ENCODE results near the gene CDC42BPB. TPM values are rescaled to one million over a fixed set of nuclear protein-coding genes. Genes with fewer than 3 reads are reported as not detected.

The CDC42BPB gene
- total RNA-seq, 2 experiments from 2014 or later = 0.13 to 0.16 TPM

GRCh38 chr14:103001651-103002396, 55.5 kb downstream of the CDC42BPB start:
- POLR2A ChIA-PET = interaction anchor here (0.6 kb wide), 1 partner anchor 965 kb away, joined by 3 read pairs; no protein-coding TSS in a partner anchor
- no peaks in the 10 kb centered on the region for H3K27me3 Mint-ChIP-seq (ENCODE audit: low read depth)
- no peak overlapping the region for H3K27ac Mint-ChIP-seq
- DNase-seq = no peak
- ATAC-seq = no peak
- no peak overlapping the region for H3K4me3 Mint-ChIP-seq
- H3K4me1 Mint-ChIP-seq (ENCODE audit: low read depth) = no peaks in the 10 kb centered on the region
- H3K36me3 Mint-ChIP-seq (ENCODE audit: low read depth) = no peaks in the 10 kb centered on the region
- no peaks in the 10 kb centered on the region for H3K9me3 Mint-ChIP-seq (ENCODE audit: insufficient read depth)
- CTCF ChIA-PET = no interaction called here

GRCh38 chr14:103001226-103001625, 56.1 kb downstream of the CDC42BPB start:
- ChIA-PET POLR2A (interaction anchor here (0.6 kb wide), 1 partner anchor 966 kb away, joined by 3 read pairs; no protein-coding TSS in a partner anchor), CTCF (no interaction called here)
- H3K36me3 Mint-ChIP-seq (ENCODE audit: low read depth) = no peaks in the 10 kb centered on the region
- H3K9me3 Mint-ChIP-seq (ENCODE audit: insufficient read depth) = no peaks in the 10 kb centered on the region
- H3K27me3 Mint-ChIP-seq (ENCODE audit: low read depth) = no peaks in the 10 kb centered on the region
- no peak for DNase-seq
- no peak for ATAC-seq
- H3K4me3 Mint-ChIP-seq = no peak overlapping the region
- H3K27ac Mint-ChIP-seq = no peak overlapping the region
- H3K4me1 Mint-ChIP-seq (ENCODE audit: low read depth) = no peaks in the 10 kb centered on the region

DNA sequence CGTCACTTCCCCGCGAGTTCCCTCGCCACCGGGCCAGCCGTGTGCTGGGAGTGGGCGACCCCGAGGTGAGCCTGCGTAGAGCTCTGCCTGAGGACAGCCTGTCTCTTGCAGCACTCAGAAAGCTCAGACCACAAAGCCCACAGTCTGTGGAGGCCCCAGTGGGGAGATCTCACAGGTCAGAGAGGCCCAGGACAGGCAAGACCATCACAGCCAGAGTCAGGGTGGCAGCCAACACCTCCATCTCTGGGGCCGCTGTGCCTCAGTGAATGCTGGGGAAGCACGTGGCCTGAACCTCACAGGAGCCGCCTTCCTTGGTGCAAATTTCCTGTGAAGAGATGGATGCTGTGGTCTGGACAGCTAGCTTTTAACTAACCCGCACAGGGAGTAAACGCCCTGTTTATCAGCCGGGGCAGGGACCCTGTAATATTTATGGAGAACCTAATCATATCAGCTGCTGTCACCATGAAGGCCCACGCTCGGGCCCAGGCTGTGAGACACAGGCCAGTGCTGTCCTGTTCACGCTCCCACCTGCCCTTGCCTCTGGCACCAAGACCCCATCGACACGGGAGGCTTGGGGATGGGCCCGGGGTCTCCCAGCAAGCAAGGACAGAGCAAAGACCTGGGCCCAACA, 56.9 kb downstream of the CDC42BPB start:
- ATAC-seq (no peak), DNase-seq (no peak)
- Mint-ChIP-seq H3K9me3 (ENCODE audit: insufficient read depth) (no peaks in the 10 kb centered on the region), H3K36me3 (ENCODE audit: low read depth) (no peaks in the 10 kb centered on the region), H3K4me3 (no peak overlapping the region), H3K27me3 (ENCODE audit: low read depth) (no peaks in the 10 kb centered on the region), H3K27ac (no peak overlapping the region), H3K4me1 (ENCODE audit: low read depth) (no peaks in the 10 kb centered on the region)
- CTCF ChIA-PET = interaction anchor here (0.9 kb wide), 1 partner anchor 306 kb away, joined by 3 read pairs; no protein-coding TSS in a partner anchor
- POLR2A ChIA-PET = no interaction called here

DNA sequence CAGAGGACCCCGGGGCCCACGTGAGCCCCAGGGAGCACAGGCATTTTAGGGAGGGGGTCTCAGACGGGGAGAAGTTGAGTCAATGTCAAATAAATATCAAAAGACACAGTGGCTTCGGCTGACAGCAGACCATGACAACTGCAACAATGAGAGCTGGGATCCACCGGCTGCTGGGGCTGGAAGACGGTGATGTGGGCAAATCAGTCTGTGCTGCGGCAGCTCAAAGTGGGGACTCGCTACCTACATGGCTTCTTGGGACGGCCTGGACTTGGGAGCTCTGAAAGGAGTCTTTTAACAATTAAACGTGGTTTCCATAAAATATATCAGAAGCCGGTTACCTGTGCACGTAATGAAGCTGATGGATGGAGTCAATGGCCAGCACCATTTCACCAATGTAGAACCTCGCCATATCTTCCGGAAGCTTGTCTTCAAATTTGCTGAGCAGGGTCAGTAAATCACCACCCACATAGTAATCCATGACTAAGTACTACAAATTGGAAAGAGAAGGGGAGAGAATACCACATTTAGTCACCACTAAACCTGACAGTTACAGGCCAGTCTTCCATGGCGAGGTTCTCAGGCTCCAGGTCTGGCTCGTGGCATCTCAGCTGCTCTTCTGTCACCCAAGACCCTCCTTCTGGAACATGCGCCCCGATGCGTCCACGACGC, 58.0 kb downstream of the CDC42BPB start:
- ATAC-seq (no peak), DNase-seq (no peak)
- Mint-ChIP-seq H3K4me3 (no peak overlapping the region), H3K27ac (no peak overlapping the region), H3K4me1 (ENCODE audit: low read depth) (no peaks in the 10 kb centered on the region), H3K9me3 (ENCODE audit: insufficient read depth) (no peaks in the 10 kb centered on the region), H3K36me3 (ENCODE audit: low read depth) (no peaks in the 10 kb centered on the region), H3K27me3 (ENCODE audit: low read depth) (no peaks in the 10 kb centered on the region)
- ChIA-PET CTCF (no interaction called here), POLR2A (no interaction called here)

GRCh38 chr14:102998393-102998792, 59.0 kb downstream of the CDC42BPB start:
- ChIA-PET CTCF (no interaction called here), POLR2A (no interaction called here)
- no peak overlapping the region for H3K4me3 Mint-ChIP-seq
- H3K36me3 Mint-ChIP-seq (ENCODE audit: low read depth) = no peaks in the 10 kb centered on the region
- H3K4me1 Mint-ChIP-seq (ENCODE audit: low read depth) = no peaks in the 10 kb centered on the region
- H3K27ac Mint-ChIP-seq = no peak overlapping the region
- ATAC-seq = no peak
- no peak for DNase-seq
- H3K27me3 Mint-ChIP-seq (ENCODE audit: low read depth) = no peaks in the 10 kb centered on the region
- H3K9me3 Mint-ChIP-seq (ENCODE audit: insufficient read depth) = no peaks in the 10 kb centered on the region

- H3K27me3 Mint-ChIP-seq (ENCODE audit: low read depth) = no peaks in the 10 kb centered on the region
- ATAC-seq = no peak
Observed at GRCh38 chr14:102996941-102997340, 60.4 kb downstream of the CDC42BPB start.

GRCh38 chr14:102994689-102995088, 62.7 kb downstream of the CDC42BPB start:
- POLR2A ChIA-PET = interaction anchor here (0.6 kb wide), 1 partner anchor 930 kb away, joined by 5 read pairs; no protein-coding TSS in a partner anchor
- no peak for ATAC-seq
- H3K27ac Mint-ChIP-seq = no peak overlapping the region
- CTCF ChIA-PET = no interaction called here
- H3K27me3 Mint-ChIP-seq (ENCODE audit: low read depth) = peaks cover 8% of the 10 kb centered on the region
- no peaks in the 10 kb centered on the region for H3K9me3 Mint-ChIP-seq (ENCODE audit: insufficient read depth)
- no peaks in the 10 kb centered on the region for H3K4me1 Mint-ChIP-seq (ENCODE audit: low read depth)
- no peaks in the 10 kb centered on the region for H3K36me3 Mint-ChIP-seq (ENCODE audit: low read depth)
- no peak overlapping the region for H3K4me3 Mint-ChIP-seq
- no peak for DNase-seq

More at GRCh38 chr14:102996941-102997340, 60.4 kb downstream of the CDC42BPB start:
- POLR2A ChIA-PET = no interaction called here
- H3K9me3 Mint-ChIP-seq (ENCODE audit: insufficient read depth) = no peaks in the 10 kb centered on the region
- no peak for DNase-seq
- H3K4me3 Mint-ChIP-seq = no peak overlapping the region
- H3K27ac Mint-ChIP-seq = no peak overlapping the region
- no peaks in the 10 kb centered on the region for H3K36me3 Mint-ChIP-seq (ENCODE audit: low read depth)
- CTCF ChIA-PET = no interaction called here
- H3K4me1 Mint-ChIP-seq (ENCODE audit: low read depth) = no peaks in the 10 kb centered on the region

- Mint-ChIP-seq H3K4me3 (no peak overlapping the region), H3K27me3 (ENCODE audit: low read depth) (peaks cover 8% of the 10 kb centered on the region), H3K9me3 (ENCODE audit: insufficient read depth) (peaks cover 4% of the 10 kb centered on the region), H3K27ac (no peak overlapping the region), H3K36me3 (ENCODE audit: low read depth) (no peaks in the 10 kb centered on the region), H3K4me1 (ENCODE audit: low read depth) (no peaks in the 10 kb centered on the region)
- POLR2A ChIA-PET = no interaction called here
- ATAC-seq (no peak), DNase-seq (no peak)
- CTCF ChIA-PET = no interaction called here
Observed at GRCh38 chr14:102993523-102993922, 63.8 kb downstream of the CDC42BPB start.

DNA sequence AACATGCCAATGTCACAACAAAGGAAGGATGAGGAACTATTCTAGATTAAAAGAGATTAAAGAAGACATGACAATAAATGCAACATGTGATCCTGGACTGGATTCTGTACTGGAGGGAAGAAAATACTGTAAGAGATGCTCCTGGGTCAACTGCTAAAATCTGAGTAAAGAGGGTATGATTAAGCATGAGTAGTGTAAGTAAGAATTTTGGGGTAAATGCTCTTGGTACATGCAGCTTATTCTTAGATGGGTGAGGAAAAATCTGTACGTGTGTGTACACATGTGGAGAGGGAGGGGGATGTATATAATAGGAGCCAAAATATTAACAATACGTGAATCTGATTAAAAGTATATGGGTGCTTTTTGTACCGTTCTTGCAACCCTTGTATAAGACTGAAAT, 66.0 kb downstream of the CDC42BPB start:
- H3K4me3 Mint-ChIP-seq = no peak overlapping the region
- peaks cover 17% of the 10 kb centered on the region for H3K9me3 Mint-ChIP-seq (ENCODE audit: insufficient read depth)
- ChIA-PET CTCF (no interaction called here), POLR2A (interaction anchor here (0.6 kb wide), 1 partner anchor 38 kb away, joined by 4 read pairs; no protein-coding TSS in a partner anchor)
- peaks cover 5% of the 10 kb centered on the region for H3K36me3 Mint-ChIP-seq (ENCODE audit: low read depth)
- peaks cover 11% of the 10 kb centered on the region for H3K27me3 Mint-ChIP-seq (ENCODE audit: low read depth)
- ATAC-seq = no peak
- H3K4me1 Mint-ChIP-seq (ENCODE audit: low read depth) = no peaks in the 10 kb centered on the region
- DNase-seq = no peak
- H3K27ac Mint-ChIP-seq = no peak overlapping the region

- ChIA-PET POLR2A (no interaction called here), CTCF (no interaction called here)
- H3K36me3 Mint-ChIP-seq (ENCODE audit: low read depth) = peaks cover 5% of the 10 kb centered on the region
- H3K27ac Mint-ChIP-seq = no peak overlapping the region
- H3K9me3 Mint-ChIP-seq (ENCODE audit: insufficient read depth) = peaks cover 17% of the 10 kb centered on the region
- H3K27me3 Mint-ChIP-seq (ENCODE audit: low read depth) = peaks cover 11% of the 10 kb centered on the region
- H3K4me3 Mint-ChIP-seq = no peak overlapping the region
- no peaks in the 10 kb centered on the region for H3K4me1 Mint-ChIP-seq (ENCODE audit: low read depth)
- no peak for ATAC-seq
- no peak for DNase-seq
Observed at GRCh38 chr14:102988054-102988453, 69.3 kb downstream of the CDC42BPB start.

DNA sequence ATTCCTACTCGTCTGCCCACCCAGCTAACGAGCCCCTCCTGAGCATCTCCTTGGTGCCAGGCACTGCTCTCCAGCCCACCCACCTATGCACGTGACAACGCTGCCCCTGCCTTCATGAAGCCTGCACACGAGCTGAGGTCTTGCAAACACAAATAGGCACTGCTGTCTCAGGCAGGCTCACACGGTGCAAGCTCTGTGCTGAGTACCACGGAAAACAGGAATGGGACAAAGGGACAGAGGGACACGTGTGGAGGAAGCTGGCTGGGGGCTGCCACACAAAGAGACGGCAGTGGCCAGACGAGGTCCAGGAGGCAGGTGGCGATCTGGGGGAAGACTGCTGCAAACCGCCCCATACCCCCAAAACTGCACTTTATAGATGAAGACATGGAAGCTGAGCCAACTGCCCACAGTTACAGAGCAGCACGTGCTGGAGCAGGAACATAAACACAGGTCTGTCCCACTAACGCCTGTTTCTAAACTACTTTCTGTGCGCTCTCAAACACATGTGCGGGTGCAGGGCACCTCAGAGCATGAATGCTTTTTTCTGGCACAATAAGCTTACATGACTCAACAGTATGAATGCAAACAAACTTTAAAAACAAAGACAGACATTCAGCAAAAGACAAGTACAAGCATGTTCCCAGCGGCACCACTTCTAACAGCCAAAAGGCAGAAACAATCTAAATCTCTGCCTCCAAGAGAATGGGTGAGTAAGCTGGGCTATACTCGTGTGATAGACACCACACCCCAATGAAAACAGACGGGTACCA, 70.4 kb downstream of the CDC42BPB start:
- no peak overlapping the region for H3K4me3 Mint-ChIP-seq
- ChIA-PET CTCF (interaction anchor here (0.7 kb wide), 1 partner anchor 11 kb away, joined by 3 read pairs; no protein-coding TSS in a partner anchor), POLR2A (no interaction called here)
- peaks cover 17% of the 10 kb centered on the region for H3K9me3 Mint-ChIP-seq (ENCODE audit: insufficient read depth)
- peaks cover 11% of the 10 kb centered on the region for H3K27me3 Mint-ChIP-seq (ENCODE audit: low read depth)
- no peak for ATAC-seq
- H3K27ac Mint-ChIP-seq = no peak overlapping the region
- H3K4me1 Mint-ChIP-seq (ENCODE audit: low read depth) = no peaks in the 10 kb centered on the region
- DNase-seq = no peak
- peaks cover 5% of the 10 kb centered on the region for H3K36me3 Mint-ChIP-seq (ENCODE audit: low read depth)

Measured in activated CD8-positive, alpha-beta T cell treated with anti-CD3 and anti-CD28 coated beads, Interleukin-2, amount 10 ng/mL, durations not matched to agents 7 days and 5 days (primary cell).